Keratinocyte (primary cell): ENCODE results near the gene NAA10. TPM values are rescaled to one million over a fixed set of nuclear protein-coding genes. Genes with fewer than 3 reads are reported as not detected.

Source experiments
- DNase-seq: peaks from one replicate; pipeline ENCODE4 v3.0.0-alpha.2; 2011; ENCODE audit warnings: low read depth, missing footprints, low spot score
- FAIRE-seq: peaks from 2 replicates; lab custom pipeline; 2011; peaks lifted over from hg19 to GRCh38; lab: Jason Lieb, UNC
- H2AFZ ChIP-seq: 2 replicates; pipeline ENCODE4 v1.6.0; 2012; ENCODE audit warnings: low read length, control low read depth, inconsistent platforms; ENCODE audit not compliant: control insufficient read depth
- H3K27ac ChIP-seq: 2 replicates; pipeline ENCODE4 v1.5.1; 2011; ENCODE audit warnings: low read length; ENCODE audit not compliant: control insufficient read depth, insufficient read depth
- H3K27me3 ChIP-seq: 3 replicates; pipeline ENCODE4 v1.6.0; 2011; ENCODE audit warnings: low read length; ENCODE audit not compliant: control insufficient read depth, insufficient read depth; ENCODE audit errors: extremely low read depth
- H3K36me3 ChIP-seq, 2 experiments: 2 replicates in 1 of 2; 3 replicates in 1 of 2; pipeline ENCODE4 v1.5.1; 2011; ENCODE audit warnings: low read length in 2 of 2, mild to moderate bottlenecking in 1 of 2; ENCODE audit not compliant: control insufficient read depth in 2 of 2, insufficient read depth in 2 of 2; ENCODE audit errors: extremely low read depth in 1 of 2
- H3K4me1 ChIP-seq: 3 replicates; pipeline ENCODE4 v1.5.1; 2011; ENCODE audit warnings: low read length; ENCODE audit not compliant: control insufficient read depth, insufficient read depth; ENCODE audit errors: extremely low read depth
- H3K4me2 ChIP-seq: 3 replicates; pipeline ENCODE4 v1.6.0; 2011; ENCODE audit warnings: low read depth, low read length; ENCODE audit not compliant: control insufficient read depth, insufficient read depth; ENCODE audit errors: extremely low read depth
- H3K4me3 ChIP-seq, 3 experiments: fragments of 200-600 bp in 1 of 3; sonication (generic) in 1 of 3; 2 replicates in 2 of 3; 3 replicates in 1 of 3; pipeline ENCODE4 v1.5.1; 2011 to 2016; ENCODE audit warnings: low read length in 3 of 3, mild to moderate bottlenecking in 3 of 3, control low read depth in 2 of 3, inconsistent platforms in 1 of 3, low read depth in 1 of 3, mixed read lengths in 1 of 3, mixed run types in 1 of 3, moderate library complexity in 1 of 3; ENCODE audit not compliant: control insufficient read depth in 2 of 3, insufficient read depth in 2 of 3; ENCODE audit errors: extremely low read depth in 1 of 3
- H3K79me2 ChIP-seq: 2 replicates; pipeline ENCODE4 v1.6.0; 2012; ENCODE audit warnings: low read length; ENCODE audit not compliant: control insufficient read depth, insufficient read depth
- H3K9ac ChIP-seq: 3 replicates; pipeline ENCODE4 v1.6.0; 2011; ENCODE audit warnings: low read length; ENCODE audit not compliant: control insufficient read depth, insufficient read depth; ENCODE audit errors: extremely low read depth
- H3K9me1 ChIP-seq: 3 replicates; pipeline ENCODE4 v1.6.0; 2011; ENCODE audit warnings: low read length; ENCODE audit not compliant: control insufficient read depth, insufficient read depth; ENCODE audit errors: extremely low read depth
- H3K9me3 ChIP-seq: 2 replicates; pipeline ENCODE4 v1.5.1; 2012; ENCODE audit warnings: low read depth, low read length; ENCODE audit not compliant: control insufficient read depth
- H4K20me1 ChIP-seq: 3 replicates; pipeline ENCODE4 v1.6.0; 2011; ENCODE audit warnings: low read length; ENCODE audit not compliant: control insufficient read depth, insufficient read depth; ENCODE audit errors: extremely low read depth
- EZH2 ChIP-seq: IDR thresholded peaks from one replicate; pipeline ENCODE4 v1.6.1; 2012; ENCODE audit warnings: inconsistent platforms, mild to moderate bottlenecking, low read length, moderate library complexity
- dilution Hi-C: fragments of 300-500 bp; cut with MboI; formaldehyde crosslinking; loops from one replicate; pipeline ENCODE4 v1.7.0; 2020; ENCODE audit warnings: low sequenced_read_pairs; ENCODE audit not compliant: extremely low pct_ligation_motif_present
- polyA plus RNA-seq, 5 experiments: library from polyadenylated mRNA; depleted of rRNA in 3 of 5; stranded (reverse) in 3 of 5; stranded (forward) in 1 of 5; unstranded in 1 of 5; fragments of >200 nt; gene quantifications; 1 replicate in 1 of 5; 2 replicates in 3 of 5; 3 replicates in 1 of 5; pipeline versions ENCODE4 v1.2.1 to v1.2.3, GENCODE V29; 2011 to 2012; ENCODE audit warnings: missing spikeins in 2 of 5, low read depth in 1 of 5, low replicate concordance in 1 of 5
- TF ChIP-seq, protein P1 (sequence below), 3 experiments: IDR thresholded peaks in 1 of 3; conservative IDR thresholded peaks in 1 of 3; optimal IDR thresholded peaks in 1 of 3; 2 replicates in 2 of 3; 3 replicates in 1 of 3; pipeline versions ENCODE3 to v1.5.1; 2011; ENCODE audit warnings: low read length in 3 of 3, mild to moderate bottlenecking in 3 of 3, moderate library complexity in 2 of 3, control low read depth in 1 of 3, inconsistent platforms in 1 of 3; ENCODE audit not compliant: insufficient read depth in 2 of 3; ENCODE audit errors: extremely low read depth in 1 of 3

The NAA10 gene
- polyA plus RNA-seq, 1 donor (not counting 4 experiments of a cell fraction or from before 2014, with no cell fraction given): 103 TPM

DNA sequence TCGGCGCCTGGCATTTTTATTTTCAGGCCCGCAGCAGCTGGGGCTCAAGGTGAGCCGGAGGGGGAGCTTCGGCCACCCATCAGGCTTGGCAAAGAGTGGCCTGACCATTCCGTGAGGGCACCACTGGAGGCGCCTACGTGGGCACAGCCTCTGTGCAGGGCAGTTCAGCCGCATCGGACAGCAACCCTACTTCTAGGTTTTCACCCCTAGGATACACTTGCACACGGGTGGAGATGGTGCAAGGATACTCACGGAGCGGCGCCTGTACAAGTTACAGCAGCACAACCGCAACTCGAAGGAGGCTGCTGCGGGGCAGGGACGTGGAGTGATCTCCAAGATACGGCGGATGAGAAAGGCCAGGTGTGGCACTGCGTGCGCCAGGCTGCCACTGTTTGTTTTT, 25.9 kb upstream of the NAA10 start:
- Histone ChIP-seq H3K4me2 (no peak overlapping the region), H4K20me1 (peaks cover 3% of the 10 kb centered on the region), H3K4me1 (no peaks in the 10 kb centered on the region), H3K9me1 (no peaks in the 10 kb centered on the region), H3K27ac (no peak overlapping the region), H2AFZ (no peak overlapping the region), H3K4me3 (no peak overlapping the region), H3K9me3 (no peaks in the 10 kb centered on the region), H3K36me3 (peaks cover 19 to 47% of the 10 kb centered on the region in 2 experiments), H3K27me3 (no peaks in the 10 kb centered on the region), H3K79me2 (peaks cover 28% of the 10 kb centered on the region), H3K9ac (no peak overlapping the region)
- DNase-seq (no peak), FAIRE-seq (no peak)
- dilution Hi-C loops: no loop called here
- TF ChIP-seq, protein P1, sequence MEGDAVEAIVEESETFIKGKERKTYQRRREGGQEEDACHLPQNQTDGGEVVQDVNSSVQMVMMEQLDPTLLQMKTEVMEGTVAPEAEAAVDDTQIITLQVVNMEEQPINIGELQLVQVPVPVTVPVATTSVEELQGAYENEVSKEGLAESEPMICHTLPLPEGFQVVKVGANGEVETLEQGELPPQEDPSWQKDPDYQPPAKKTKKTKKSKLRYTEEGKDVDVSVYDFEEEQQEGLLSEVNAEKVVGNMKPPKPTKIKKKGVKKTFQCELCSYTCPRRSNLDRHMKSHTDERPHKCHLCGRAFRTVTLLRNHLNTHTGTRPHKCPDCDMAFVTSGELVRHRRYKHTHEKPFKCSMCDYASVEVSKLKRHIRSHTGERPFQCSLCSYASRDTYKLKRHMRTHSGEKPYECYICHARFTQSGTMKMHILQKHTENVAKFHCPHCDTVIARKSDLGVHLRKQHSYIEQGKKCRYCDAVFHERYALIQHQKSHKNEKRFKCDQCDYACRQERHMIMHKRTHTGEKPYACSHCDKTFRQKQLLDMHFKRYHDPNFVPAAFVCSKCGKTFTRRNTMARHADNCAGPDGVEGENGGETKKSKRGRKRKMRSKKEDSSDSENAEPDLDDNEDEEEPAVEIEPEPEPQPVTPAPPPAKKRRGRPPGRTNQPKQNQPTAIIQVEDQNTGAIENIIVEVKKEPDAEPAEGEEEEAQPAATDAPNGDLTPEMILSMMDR (optimal IDR thresholded peaks at IDR 0.05 in 1 of 3, IDR thresholded peaks at IDR 0.05 in 1 of 3, conservative IDR thresholded peaks at IDR 0.05 in 1 of 3; ENCODE audit: extremely low read depth in 1 of 3, insufficient read depth in 2 of 3, low read length in 3 of 3): no peak
- no peak for TF ChIP-seq EZH2

DNA sequence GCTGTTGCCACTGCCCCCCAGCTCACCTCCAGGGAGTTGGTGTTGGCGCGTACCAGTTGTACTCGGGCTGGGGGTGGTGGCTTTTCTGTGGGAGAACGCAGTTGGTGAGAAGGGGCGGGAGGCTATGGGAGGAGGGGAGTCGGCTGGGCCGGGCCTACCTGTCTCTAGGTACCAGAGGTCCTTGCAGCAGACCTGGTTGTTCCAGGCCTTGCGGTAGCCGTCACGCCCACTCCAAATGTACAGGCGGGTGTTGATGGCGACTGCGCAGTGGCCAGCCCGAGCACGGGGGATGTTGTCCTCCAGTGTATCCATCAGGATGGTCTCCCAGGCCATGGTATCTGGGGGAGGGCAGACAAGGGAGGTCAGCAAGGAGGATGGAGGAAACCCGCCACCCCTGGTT, 25.2 kb upstream of the NAA10 start:
- Histone ChIP-seq H4K20me1 (no peaks in the 10 kb centered on the region), H3K9me1 (no peaks in the 10 kb centered on the region), H3K36me3 (peaks cover 23 to 54% of the 10 kb centered on the region in 2 experiments), H2AFZ (no peak overlapping the region), H3K4me1 (no peaks in the 10 kb centered on the region), H3K27me3 (no peaks in the 10 kb centered on the region), H3K4me2 (no peak overlapping the region), H3K27ac (no peak overlapping the region), H3K4me3 (no peak overlapping the region), H3K79me2 (peaks cover 21% of the 10 kb centered on the region), H3K9me3 (no peaks in the 10 kb centered on the region), H3K9ac (no peak overlapping the region)
- dilution Hi-C loops: no loop called here
- FAIRE-seq (no peak), DNase-seq (no peak)
- no peak for TF ChIP-seq EZH2
- TF ChIP-seq, protein P1 (optimal IDR thresholded peaks at IDR 0.05 in 1 of 3, IDR thresholded peaks at IDR 0.05 in 1 of 3, conservative IDR thresholded peaks at IDR 0.05 in 1 of 3; ENCODE audit: extremely low read depth in 1 of 3, insufficient read depth in 2 of 3, low read length in 3 of 3): no peak
